NB4 (cell line): ENCODE results near the gene STXBP2.

Source experiments
- CTCF ChIP-seq: IDR thresholded peaks from one replicate; pipeline ENCODE4 v1.5.1; 2012; ENCODE audit warnings: low read depth, low read length
- MAX ChIP-seq: IDR thresholded peaks from 2 replicates; pipeline ENCODE4 v1.6.1; 2011; ENCODE audit warnings: low read depth, low read length
- MYC ChIP-seq: IDR thresholded peaks from 2 replicates; pipeline ENCODE4 v1.6.1; 2011; ENCODE audit warnings: low read depth, low read length
- POLR2A ChIP-seq: IDR thresholded peaks from 2 replicates; pipeline ENCODE4 v1.6.1; 2011; ENCODE audit warnings: mild to moderate bottlenecking; ENCODE audit not compliant: insufficient read length; ENCODE audit errors: extremely low read depth

GRCh38 chr19:7670790-7671189, 33.9 kb downstream of the STXBP2 start:
- no peak for TF ChIP-seq CTCF
- TF ChIP-seq POLR2A, result no peak
- TF ChIP-seq MAX, result no peak
- no peak for TF ChIP-seq MYC
